GM18526 (cell line): ENCODE results near the gene DHRS7B.

Experiments
- POLR2A ChIP-seq: IDR thresholded peaks from 3 replicates; pipeline ENCODE4 v1.6.1; 2011; ENCODE audit not compliant: insufficient read length; ENCODE audit errors: extremely low read depth

DHRS7B gene

DNA sequence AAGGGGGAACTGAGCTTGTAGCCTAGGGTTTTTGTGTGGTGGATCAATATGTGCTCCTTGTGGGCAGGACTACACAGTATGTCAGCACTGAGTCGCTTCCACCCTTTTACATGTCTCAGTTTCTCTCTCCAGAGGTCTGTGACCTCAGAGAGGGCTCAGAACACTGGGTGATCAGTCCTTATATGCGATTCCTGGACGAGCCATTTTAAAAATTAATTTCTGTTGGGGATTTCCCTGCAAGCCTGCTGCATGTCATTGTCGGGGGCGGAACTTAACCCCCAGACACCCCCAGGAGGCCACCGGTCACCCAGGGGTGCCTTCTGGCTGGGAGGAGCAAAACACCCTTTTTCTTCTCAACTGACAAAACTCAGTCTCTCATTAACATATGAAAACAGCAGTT is 14.1 kb downstream of the DHRS7B start:
- TF ChIP-seq POLR2A = no peak

DNA sequence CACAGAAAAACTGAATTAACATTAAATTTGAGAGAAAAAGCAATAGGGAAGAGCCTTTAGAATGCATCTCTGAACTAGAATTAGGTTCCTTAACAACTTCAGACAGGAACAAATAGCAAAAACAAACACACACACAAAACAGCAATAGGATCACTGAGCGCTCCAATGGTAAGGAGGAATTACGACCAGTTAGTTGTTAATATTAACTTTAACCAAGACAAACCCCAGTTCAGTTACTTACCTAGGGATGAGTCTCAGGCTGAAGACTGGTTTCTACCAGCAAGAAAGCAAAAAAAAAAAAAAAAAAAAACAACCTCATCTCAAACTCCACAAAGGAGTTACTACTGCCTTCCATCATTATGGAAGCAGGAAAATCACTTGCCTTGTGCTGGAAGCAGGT is 14.6 kb downstream of the DHRS7B start:
- no peak for TF ChIP-seq POLR2A

DNA sequence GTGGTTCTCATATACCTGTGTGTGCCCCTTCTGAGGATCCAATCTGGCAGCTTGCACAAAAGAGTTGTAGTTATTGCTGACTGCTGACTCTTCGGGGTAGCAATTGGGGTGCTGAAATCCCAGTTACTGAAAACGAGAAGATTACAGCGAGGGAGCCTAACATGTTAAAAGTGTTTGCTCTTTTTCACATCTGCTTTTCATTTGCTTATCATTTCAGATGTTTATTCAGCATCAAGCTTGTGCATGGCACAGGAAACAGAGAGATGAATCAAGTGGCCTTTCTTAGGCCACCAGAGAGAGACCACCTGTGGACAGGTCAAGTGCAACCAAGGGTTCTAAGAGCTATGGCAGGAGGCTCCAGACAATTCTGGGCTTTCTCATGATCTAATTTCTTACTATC is 16.9 kb downstream of the DHRS7B start:
- no peak for TF ChIP-seq POLR2A

DNA sequence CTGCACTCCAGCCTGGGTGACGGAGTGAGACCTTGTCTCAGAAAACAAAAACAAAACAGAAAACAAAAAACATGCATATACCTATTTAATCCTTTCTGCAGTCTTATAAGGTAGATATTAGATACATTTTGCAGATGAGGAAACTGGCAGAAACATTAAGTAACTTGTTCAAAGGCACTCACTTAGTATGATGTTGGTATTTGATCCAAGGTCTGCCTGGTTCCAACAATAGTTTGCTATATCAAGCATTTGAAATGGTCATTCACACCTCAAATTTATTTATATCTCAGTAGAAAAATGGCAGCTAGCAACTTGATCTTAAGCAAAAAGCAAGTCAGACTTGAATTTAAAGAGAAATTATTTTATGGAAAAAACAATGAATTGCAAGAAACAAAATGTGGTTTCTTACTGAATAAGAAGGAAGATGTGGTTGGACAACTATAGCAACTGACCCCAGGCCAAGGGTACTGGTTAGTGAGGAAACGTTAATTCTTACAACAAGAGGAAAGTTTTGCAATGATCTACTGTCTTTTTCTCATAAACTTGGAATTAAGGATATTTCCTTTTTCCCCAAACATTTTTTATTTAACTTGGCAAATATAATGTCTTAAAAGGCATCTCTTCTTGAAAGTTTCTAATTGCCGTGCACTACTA is 19.7 kb downstream of the DHRS7B start:
- TF ChIP-seq POLR2A = no peak

DNA sequence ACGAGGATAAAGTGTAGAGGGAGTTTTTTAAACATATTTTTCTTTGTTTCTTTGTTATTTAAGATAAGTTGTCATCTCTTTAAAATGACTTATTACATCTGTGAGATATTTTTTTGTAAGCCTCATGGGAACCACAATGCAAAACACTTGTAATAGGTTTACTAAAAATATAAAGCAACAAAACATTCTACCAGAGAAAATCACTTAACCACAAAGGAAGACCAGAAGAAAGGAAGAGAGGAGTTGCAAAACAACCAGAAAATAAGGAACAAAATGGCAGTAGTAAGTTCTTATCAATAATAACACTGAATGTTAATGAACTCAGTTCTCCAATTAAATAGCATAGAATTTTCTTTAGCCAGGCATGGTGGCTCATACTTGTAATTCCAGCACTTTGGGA is 22.9 kb downstream of the DHRS7B start:
- TF ChIP-seq POLR2A = no peak

DNA sequence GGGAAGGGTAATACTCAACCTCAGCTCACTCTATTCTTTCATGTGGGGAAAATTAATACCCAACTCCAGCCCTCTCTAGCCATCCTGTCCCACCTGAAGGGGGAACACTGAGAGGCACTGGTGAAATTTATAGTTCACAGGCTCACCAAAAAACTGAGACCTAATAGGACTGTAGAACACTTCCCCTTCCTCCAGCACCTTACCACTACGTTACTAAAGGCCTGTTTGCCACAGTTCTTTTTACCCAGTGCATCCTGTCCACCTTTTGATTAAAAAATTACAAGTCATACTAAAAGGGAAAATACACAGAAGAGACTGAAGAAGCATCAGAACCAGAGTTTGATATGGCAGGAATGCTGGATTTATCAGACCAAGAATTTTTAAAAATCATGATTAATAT is 26.0 kb downstream of the DHRS7B start:
- TF ChIP-seq POLR2A = no peak

DNA sequence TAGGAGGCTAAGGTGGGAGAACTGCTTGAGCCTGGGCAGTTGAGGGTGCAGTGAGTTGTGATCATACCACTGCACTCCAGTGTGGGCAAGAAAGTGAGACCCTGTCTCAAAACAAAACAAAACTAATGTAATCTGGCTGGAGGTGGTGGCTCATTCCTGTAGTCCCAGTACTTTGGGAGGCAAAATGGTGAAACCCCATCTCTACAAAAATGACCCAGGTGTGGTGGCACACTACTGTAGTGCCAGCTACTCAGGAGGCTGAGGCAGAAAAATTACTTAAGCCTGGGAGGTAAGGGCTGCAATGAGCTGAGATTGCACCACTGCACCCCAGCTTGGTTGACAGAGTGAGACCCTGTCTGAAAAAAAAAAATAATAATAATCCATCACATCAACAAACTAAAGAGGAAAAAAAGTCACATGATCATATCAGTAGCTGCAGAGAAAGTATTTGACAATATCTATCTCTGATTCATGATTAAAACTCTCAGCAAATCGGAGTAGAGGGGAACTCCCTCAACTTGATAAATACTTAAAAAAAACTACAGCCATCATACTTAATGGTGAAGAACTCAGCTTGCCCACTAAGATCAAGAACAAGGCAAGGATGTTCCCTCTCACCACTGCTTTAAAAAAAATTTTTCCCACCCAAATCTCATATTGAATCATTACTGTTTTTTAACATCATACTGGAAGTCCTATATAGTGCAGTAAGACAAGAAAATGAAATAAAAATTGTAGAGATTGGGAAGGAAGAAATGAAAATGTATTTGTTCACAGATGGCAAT is 31.0 kb downstream of the DHRS7B start:
- TF ChIP-seq POLR2A = no peak

DNA sequence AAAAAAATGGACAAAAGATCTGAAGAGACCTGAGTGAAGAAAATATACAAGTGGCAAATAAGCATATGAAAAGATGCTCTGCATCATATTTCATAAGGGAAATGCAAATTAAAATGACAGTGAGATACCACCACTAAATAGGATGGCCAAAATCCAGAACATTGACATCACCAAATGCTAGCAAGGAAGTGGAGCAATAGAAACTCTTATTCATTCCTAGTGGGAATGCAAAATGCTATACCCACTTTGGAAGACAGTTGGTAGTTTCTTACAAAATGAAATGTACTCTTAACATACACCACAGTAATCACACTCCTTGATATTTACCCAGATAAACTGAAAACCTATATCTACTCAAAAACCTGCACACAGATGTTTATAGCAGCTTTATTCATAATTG is 33.6 kb downstream of the DHRS7B start:
- no peak for TF ChIP-seq POLR2A

DNA sequence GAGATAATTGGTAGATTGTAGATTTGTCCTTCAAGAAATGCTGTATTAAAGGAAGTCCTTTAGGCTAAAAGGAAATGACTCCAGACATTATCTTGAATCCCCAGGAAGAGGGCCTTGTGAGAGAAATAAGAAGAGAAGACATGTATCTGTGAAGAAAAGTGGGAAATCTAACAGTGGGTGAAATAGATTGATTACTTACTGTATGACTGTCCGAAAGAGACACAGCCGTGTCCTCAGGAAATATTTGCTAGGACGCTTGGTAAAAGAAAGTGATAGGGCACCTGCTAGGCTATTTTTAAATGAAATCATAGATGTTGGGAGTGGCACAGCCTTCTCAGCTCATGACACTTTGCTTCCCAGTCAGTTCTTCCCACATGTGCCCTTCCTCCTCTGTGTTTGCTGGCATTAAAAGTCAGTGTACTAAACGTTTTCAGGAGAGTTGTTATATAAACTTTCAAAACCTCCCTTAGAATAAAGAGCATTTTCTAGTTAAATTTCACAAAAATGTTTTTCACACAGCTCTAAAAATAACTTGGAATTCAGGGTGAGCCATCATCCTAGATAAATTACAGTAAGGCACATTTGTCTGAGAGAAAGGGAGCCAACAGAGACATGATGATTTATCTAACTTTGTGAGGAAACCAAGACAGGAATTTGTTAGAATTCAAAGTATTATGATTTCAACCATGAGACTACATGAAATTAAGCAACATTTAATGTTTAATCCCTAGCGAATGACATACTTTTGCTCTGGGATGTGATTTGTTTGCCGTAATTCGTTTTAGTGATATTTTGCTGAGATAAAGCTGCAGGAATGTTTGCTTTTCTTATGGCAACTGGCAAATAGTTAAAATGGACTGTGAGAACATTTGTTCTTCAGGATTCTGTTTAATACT is 35.0 kb downstream of the DHRS7B start:
- TF ChIP-seq POLR2A = no peak

DNA sequence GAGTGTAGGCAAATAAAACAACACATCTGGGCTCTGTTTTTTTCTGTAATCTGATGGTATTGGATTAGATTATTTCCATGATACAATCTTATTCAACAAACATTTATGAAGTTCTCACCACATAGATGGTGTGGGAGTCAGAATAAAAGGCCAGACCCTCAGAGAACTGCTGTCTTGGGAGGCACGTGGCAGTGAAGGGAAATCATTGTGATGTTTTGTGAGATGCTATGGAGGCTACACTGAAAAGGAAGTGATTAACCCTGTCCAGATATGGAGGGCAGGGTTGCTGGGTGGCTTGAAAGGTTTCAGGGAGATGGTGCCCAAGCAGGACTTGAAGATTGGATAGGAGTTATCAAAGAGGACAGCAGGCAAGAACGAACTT is 35.6 kb downstream of the DHRS7B start:
- TF ChIP-seq POLR2A = no peak

DNA sequence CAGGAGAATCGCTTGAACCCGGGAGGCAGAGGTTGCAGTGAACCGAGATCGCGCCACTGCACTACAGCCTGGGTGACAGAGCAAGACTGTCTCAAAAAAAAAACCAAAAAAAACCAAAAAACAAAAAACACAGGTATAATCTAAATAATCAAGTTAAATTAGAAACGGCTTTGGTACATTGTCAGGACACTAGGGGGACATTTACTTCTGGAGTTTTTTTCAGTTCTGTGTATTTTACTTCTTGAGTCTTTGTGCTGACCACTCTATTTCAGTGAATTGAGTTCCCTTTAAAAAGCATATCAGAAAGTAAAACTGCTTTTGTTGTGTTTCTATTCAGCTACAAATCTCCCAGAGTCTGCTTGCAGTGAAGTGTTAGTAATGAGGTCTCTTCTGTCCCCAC is 36.3 kb downstream of the DHRS7B start:
- no peak for TF ChIP-seq POLR2A

DNA sequence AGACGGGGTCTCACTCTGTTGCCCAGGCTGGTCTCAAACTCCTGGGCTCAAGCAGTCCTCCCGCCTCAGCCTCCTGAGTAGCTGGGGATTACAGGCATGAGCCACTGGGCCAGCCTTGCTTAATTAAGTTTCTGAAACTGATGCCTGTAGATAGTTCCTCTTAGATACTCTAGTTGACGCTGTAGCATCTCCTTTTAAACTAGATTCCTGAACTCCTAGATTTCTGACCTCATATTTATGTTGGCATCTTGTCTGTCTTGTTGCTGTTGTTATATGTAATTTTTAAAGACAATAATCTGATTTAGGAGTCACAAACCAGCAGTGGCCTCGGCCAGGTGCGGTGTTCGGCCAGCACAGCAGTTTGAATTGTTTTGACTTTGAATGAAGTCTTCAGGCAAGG is 37.5 kb downstream of the DHRS7B start:
- no peak for TF ChIP-seq POLR2A

DNA sequence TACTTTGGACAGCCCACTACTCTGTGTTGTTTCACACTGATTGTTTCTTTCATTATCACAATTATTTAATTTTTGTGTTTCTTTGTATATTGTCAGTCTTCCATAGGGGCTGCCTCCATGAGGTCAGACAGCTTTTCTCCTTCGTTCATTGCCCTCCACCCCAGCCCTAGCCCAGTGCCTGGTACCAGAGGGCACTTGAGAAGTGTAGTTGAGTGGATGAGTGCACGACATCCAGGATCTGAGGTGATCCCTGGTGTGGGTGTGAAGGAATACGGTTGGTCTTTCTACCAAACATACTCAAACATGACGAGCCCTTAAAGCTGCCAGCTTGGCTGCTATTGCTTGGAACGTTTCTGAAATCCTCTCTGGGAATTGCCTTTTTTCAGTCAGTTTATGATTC is 37.9 kb downstream of the DHRS7B start:
- TF ChIP-seq POLR2A = no peak

DNA sequence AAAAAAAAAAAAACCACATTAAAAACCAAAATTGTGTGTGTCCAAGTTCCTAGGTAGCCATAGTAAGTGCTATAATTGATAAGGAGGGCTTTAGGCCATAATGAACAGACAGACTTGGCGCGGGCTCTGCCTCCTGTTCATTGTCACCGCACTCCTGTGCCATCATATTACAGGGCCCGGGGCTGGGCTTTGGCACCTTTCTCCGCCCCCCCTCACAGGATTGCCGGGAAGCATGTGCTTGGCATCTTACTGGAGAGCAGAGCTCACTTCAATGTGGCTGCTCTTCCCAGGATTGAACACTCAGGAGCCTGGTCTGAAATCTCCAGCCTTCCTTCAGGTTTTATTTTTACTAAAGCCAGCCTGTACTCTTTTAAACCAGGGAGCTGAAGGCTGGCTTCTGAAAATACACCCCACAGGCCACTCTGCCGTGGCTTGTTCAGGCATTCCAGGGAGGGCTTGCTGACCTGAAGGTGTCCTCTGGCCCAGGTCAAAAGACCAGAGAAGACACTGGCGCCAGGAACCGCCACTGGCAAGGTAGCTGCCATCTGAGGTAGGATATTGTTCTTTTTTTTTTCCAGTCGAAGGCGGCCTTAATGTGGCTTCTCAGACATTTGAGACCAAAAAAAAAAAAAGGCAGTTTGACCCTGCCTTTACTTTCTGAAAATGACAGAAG is 39.3 kb downstream of the DHRS7B start:
- no peak for TF ChIP-seq POLR2A

DNA sequence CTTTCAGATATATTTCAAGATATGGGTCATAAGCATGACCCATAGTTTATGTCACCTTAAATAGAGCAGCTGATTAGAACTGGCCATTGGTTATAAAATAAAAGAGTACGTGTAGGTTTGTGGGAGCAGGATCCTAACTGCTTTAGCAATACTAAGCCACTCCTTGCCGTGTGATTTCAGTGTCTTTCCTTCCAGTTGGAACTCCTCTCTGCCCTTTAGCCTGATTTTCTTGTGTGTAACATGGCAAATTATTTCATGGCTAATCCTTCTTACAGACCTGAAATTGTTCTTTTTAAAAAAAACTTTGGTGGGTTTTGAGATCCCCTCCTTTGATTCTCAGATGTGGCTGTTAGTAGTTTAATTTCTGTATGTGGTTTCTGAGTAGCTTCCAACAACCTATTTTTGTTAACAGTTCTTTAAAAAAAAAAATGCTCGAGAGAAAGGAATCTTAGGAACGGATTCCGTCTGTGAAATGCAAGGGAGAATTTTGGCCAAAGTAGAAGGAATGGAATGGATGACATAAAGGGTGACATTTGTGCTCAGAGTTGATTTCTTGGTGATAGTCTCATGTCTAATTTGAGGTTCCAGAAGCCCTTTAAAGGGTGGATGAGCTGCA is 39.9 kb downstream of the DHRS7B start:
- TF ChIP-seq POLR2A = no peak

DNA sequence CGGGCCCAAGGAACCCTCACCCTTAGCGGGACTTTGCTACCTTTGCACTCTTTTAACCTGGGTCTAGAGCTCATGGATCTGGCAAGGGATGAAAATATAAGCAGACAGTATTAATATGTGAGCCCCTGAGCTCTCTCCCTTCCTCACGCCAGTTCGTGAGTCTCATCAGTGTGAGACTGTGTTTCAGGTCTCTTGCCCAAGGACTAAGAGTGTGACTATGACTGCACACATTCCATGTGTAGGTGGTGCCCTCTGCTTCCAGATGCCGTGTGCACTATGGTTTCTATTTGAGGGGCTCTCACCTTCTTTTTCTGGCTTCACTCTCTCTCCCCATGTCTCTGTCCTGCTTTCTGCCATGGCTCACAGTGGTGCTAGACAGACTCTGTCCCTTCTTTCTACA is 40.5 kb downstream of the DHRS7B start:
- TF ChIP-seq POLR2A = no peak

DNA sequence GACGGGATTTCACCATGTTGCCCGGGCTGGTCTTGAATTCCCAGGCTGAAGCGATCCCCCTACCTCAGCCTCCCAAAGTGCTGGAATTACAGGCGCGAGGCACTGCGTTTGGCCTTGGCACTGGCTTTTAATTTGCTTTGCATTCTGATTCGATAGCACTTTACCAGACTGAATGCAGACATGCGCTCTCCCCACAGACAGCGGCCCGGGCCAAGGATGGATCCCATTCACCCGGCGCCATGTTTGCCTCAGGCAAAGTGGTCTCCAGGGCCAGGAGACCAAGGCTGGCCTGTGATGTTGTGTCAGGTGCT is 41.7 kb downstream of the DHRS7B start:
- no peak for TF ChIP-seq POLR2A
